Stimulated activated CD4-positive, alpha-beta T cell treated with anti-CD3 and anti-CD28 coated beads, Interleukin-15, amount 100 ng/mL, for 48 hours (primary cell): Measurements from ENCODE around the gene OXTR.
"Not testable (repeated sequence)": the region's sequence is repeated elsewhere in the genome, so short reads cannot be mapped to it uniquely, and the experiment has no call there.

Experiments used
- DNase-seq, 2 donors: peaks; one replicate each; pipeline ENCODE4 v3.0.0-alpha.2; 2020; ENCODE audit warnings: low read depth in 2 of 2

The OXTR gene

DNA sequence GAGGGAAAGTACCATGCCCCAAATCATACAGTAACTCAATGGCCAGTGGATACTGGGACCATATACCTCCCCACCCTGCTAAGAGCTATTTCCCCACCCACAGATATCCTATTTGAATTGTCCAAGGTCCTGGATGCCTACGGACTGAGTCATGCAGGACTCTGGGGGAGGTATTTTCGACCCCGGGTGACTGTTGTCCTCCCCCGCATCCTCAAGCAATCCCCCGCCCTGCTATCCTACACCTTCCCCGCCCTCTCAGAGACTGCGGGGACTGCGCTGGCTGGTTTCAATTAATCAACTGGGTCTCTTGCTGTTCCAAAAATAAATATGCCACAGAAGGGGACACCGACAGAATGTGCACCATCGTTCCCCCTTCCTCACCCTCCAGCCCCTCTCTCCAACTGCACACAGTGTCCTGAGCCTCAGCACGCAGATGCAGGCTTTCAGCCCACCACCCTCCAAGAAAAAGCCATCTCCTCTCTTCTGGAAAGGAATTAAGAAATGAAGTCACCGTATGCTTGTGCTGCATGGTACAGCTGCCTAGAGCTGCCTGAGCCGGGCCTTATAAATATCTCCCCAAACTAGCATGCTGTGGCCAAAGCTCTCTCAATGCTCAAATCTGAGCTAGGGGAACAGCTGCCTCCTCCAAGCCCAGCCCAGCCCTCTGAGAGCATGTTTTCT, 27.7 kb downstream of the OXTR start:
- no peak for DNase-seq

DNA sequence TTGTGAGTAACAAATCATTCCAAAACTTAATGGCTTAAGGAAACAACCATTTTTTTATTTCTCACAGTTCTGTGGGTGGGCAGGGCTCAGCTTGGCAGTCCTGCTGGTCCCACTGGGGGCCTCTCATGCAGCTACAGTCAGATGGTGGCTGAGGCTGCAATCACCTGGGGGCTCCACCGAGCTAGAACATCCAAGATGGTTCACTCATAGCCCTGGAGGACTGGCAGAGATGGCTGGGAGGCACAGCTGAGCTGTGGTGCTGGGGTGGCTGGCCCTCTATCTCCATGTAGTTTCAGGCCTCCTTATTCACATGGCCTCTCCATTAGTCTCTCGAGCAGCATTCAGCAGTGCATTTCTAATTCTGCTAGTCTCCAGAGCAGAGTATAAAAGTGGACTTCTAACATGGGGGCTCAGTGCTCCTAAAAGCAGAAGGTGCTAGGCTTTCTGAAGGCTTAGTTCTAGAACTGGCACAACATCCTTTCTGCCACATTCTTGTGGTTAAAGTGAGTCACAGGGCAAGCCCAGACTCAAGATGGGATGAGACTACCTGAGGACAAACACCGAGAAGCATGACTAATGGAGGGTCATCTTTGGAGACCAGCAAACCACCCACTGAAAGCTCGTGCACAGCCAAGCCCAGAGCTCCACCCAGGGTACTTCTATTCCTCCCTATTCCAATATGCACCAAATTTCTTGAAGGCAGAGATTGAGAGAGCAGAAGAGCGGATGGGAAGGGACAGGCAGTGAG, 29.5 kb downstream of the OXTR start:
- DNase-seq: no peak

DNA sequence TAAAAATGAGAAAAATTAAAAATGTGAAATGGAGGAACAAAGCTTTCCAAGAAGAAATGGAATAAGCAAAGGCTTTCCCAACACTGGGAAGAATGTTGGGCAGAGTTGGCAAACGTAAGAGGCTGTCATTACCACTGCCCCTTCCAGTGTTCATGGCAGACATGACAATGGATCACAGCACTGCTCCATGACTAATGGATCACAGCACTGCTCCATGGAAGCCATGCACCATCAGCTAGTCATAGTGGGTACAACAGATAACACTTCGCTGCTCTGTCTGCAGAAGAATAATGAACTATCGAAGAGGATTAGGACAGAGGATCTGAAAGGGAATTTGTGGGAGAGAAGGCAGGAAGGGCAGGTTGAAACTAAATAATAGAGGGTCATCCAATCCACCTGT, 30.8 kb downstream of the OXTR start:
- DNase-seq: no peak

DNA sequence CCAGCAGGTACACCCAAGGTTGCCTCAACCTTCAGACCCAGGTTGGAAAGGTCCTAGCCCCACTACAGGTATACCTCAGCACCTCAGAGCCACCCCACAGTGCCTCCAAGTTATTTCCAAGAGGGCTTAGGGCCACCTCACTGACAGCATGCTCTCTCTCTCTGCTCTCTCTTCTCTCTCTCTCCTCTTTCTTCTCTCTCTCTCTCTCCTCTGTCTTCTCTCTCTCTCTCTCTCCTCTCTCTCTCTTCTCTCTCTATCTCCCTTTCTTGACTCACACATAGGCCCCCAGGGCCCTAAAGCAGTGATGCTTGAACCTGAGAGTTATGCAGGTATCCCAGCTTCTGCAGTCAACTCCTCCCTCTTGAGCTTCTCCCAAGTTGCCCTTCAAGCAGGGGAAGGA, 31.6 kb downstream of the OXTR start:
- no peak for DNase-seq

DNA sequence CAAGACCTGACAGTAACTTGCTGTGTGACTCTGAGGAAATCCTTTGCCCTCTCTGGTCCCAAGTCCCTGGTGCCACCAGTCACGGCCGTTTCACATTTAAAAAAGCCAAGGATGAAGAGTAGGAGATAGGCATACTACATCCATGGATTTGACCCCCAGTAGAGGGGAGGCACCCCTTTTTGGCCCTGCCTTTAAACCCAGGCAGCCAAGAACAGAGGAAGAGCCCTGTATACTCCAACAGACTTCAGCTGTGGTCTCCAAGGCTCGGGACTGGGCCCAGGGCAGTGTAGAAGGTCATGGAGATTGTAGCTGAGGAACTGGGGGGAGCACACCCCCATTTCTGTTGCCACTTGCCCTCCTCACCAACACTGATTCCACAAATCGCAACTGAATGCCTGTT, 32.1 kb downstream of the OXTR start:
- DNase-seq: no peak

DNA sequence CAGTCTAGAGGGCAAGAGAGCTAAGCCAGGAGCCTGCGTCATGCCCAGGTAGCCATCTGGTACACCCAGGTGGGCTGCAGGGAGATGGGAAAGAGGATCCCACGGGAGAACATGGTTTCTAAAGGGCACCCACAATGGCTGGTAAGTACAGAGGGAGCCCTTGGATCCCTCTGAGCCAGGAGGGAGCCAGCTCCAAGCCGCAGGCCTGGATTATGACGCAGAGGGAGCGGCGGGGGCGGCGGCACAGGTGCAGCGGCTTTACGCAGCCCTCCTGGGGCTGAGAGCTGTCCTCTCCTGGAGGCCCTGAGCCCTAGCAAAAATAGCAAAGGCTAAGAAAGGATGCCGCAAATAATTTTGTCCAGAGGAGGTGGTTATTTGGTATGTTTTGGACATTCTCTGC, 33.0 kb downstream of the OXTR start:
- no peak for DNase-seq

DNA sequence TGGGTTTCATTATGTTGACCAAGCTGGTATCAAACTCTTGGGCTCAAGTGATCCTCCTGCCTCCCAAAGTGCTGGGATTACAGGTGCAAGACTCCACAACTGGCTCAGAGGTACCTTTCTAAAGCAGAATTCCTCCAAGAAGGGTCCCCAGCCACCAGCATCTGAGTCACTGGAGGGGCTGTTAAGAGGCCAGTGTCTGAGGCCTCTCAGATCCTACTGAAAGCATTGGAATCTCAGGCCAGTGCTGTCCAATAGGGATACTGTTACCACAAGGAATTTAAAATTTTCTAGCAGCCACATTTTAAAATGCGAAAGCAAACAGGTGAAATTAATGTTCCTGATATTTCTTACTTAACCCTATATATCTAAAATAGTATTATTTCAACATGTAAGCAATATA, 34.5 kb downstream of the OXTR start:
- DNase-seq: no peak

DNA sequence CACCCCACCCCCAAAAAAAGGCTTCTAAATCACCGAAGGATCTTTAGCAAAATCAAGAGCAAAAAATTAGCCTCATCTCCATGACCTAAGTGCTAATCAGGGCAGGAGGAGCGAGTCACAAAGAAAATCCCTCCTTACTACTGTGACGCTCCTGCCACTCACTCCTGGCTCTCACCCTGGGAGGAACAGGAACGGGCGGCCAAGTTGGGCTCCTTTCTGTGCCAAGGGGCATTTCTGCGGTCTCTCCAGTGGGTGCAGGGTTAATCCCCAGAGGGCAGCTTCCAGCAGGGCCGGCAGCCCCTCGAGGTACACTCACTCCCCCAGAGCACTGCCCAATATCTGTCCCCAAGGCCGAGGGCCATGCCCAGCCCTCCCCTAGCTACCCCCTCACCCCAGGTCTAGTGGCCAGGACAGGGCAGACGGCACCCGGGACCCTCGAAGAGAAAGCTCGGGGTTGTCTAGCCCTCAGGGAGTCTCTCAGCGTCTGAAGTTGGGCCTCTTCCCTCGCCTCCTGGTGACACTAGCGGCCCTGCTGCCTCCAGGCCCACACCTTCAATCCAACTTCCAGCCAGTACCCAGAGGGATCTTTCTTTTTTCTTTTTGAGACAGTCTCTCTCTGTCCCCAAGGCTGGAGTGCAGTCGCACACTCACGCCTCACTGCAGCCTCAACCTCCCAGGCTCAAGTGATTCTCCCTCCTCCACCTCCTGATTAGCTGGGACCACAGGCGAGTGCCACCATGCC, 35.1 kb downstream of the OXTR start:
- no peak for DNase-seq

DNA sequence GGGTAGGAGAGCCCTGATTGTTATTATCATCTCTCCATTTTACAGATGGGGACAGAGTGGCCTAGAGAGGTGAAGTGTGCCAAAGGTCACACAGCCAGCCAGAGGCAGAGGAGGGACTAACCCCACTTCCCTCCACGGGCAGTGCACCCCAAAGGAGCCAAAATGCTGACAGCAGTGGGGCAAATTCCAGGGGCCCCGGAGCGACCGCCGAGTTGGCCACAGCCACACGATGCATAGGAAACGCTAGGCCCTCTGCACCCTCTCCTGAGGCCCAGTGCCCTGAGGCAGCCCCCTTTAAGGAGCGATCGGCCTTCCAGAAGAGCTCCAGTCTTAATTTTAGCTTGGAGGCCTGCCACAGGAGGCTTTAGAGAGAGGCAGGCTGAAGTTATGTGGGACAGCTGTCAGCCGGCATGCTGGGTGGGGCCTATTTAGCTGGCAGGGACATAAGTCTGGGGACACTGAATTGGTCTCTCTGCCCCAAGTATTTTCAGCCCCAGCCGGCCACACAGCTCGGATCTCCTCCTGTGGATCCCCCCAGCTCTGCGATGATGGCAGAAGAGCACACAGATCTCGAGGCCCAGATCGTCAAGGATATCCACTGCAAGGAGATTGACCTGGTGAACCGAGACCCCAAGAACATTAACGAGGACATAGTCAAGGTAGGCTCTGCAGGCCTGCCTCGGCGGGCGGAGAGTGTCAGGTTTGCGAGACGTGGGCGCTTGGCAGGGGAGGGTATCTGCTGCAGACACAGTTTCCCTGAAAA, 35.9 kb downstream of the OXTR start, which contains the start of gene CAV3:
CAV3 (plus strand) TSS at position 471 of the 763 bp plus-strand sequence; CDS start at position 546, 75 bp downstream.
- DNase-seq: no peak

DNA sequence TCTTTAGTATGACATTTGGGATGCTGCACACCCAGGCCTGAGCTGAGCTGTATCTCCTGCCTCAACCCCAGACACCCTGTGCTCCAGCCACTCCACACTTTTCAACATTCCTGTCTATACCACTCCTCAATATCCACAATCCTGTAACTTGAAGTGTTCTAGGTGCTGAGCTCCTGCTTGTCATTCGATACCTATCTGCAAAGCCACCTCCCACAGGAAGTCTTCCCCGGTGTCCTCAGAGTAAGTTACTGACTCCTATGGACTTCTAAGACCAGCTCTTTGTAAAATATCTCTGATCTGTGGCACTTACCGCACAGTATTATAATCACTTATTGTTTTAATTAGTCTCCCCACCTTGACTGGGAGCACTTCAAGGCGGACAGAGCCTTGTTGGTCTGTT, 37.0 kb downstream of the OXTR start:
- no peak for DNase-seq

DNA sequence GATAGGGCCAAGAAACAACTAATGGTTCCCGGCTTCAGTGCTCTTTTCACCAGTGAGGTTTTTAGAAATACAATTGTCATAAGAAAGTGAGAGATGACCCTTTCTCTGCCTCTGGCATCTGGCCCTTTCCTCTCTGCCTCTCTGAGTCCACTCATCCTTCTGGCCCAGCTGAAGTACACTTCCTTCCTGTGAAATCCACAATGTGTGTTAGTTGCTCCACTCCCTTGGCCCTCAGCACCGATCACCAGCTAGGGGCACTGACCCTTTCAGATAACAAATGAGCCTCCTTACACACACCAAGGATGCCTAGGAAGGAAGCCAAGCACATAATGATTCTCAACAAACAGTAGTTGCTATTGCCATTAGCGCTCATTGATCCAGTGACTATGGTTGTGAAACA, 38.8 kb downstream of the OXTR start:
- no peak for DNase-seq

DNA sequence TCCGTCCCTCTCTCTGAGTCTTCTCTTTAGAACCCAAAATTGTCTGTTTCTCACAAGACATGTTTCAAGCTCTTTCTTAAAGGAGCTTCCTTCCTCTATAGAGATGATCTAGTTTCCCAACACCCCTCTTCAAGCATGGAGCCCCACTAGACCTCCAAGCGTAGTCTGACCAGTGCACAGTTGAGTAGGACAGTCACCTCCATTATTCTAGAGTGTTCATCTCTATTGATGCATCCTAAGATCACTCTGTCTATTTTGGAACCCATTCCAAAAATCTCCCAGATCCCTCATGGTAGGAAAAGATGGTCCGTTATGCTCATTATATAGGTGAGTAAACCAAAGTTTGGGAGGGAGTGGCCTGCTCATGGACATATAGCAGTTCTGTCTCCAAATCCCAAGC, 39.9 kb downstream of the OXTR start:
- DNase-seq: no peak

DNA sequence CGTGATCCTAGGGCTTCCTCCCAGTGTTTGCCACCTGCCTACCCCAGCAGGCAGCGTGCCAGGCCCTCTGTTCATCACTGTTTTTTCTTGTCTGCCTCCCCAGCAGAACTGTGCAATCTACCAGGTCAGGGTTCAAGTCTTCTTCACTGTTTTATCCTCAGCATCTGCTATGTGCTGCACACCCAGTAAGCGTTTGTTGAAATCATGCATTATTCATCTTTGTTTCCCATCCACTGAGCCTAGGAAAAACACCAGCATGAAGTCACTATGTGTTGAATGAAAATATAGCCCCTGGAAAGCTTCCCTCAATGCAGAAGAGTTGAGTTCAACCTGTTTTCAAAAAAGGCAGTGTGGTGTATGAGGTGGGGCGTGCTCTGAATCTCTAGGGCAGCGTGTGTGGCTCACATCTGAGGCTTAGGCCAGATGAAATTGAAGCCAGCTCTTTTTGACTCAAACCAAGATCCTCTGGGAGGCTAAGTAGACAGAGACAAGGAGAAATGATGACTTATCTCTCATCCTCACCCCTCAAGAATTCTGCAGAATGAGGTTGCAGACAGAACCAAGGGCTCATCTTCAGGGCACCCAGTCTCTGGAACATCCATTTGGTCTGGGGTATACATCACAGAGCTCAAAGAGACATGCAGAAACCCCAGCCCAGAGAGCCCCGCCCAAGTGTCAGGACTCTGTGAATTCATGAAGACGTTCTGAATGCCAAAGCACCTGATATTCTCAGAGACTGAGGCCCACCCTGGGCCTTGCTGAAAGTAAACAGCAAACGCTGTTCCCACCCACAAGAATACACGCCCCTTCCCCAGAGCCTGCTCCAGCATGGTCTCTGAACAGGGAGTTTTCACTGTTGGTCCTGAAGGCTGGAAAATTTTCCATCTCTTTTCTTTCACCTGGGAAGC, 41.6 kb downstream of the OXTR start:
- DNase-seq: no peak

DNA sequence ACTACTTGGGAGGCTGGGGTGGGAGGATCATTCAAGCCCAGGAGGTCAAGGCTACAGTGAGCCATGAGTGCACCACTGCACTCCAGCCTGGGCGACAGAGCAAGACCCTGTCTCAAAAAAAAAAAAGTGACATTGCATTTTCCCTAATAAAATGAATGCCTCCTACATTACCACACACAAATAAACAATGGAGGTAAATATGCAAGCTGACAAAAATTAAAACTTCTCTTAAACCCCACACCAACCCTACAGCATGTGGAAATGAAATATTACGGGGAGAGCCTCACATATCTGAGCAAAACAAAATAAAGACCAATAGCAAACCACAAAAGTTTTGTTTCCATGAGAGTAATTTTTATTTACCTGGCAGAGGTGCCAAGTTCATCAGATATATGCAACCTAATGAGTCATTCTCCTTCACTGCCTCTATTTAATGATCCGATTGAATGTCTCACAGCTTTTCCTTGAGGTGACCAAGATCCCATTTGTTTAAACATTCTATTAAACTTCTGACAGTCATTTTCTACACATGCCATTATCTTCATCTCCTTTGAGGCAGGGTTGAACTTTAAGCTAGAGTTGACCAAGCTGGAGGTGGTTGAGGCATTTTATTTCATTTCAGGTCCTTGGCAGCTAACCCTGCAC, 45.2 kb downstream of the OXTR start:
- DNase-seq: no peak

DNA sequence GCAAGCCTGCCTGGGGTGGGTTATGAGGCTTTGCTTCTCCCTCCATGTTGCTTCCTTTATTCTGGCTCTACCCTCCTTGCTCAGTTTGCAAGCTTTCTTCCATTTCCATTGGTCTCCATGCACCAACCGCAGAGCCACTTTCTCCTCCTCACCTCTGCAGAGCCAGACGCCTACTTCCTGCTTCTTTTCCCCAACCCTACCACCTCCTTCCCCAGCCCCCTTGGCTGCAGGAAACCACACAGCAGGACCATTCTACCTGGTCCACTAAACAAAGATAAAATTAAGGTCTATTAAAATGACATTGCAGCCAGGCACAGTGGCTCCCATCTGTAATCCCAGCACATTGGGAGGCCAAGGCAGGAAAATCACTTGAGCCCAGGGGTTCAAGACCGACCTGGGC, 45.8 kb downstream of the OXTR start:
- no peak for DNase-seq

DNA sequence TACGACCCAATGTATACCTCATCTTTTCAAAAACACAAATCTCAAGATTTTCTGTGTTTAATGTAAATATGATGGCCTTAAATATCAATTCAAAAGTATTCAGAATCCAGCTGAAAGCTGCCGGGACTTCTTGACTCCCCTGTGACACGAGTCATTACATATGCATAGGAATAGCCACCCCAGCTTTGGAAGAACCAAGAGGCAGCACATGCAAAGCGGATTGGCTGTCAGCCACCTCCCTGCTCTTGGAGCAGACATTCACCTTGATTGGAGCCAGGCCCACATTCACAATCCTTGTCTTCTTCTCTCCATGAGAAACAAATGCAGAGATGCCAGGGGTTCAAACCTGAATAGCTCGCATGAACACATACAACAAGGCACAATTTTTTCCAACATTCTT, 46.6 kb downstream of the OXTR start:
- DNase-seq: no peak

DNA sequence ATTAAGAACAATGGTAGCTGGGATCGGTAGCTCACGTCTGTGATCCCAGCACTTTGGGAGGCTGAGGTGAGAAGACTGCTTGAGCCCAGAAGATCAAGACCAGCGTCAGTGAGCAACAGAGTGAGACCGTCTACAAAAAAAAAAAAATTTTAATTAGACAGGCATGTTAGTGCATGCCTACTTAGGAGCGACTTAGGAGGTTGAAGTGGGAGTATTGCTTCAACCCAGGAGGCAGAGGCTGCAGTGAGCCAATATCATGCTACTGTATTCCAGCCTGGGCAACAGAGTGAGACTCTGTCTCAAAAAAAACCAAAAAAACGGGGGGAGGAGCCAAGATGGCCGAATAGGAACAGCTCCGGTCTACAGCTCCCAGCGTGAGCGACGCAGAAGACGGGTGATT, 53.7 kb downstream of the OXTR start:
- DNase-seq: not testable (repeated sequence)

DNA sequence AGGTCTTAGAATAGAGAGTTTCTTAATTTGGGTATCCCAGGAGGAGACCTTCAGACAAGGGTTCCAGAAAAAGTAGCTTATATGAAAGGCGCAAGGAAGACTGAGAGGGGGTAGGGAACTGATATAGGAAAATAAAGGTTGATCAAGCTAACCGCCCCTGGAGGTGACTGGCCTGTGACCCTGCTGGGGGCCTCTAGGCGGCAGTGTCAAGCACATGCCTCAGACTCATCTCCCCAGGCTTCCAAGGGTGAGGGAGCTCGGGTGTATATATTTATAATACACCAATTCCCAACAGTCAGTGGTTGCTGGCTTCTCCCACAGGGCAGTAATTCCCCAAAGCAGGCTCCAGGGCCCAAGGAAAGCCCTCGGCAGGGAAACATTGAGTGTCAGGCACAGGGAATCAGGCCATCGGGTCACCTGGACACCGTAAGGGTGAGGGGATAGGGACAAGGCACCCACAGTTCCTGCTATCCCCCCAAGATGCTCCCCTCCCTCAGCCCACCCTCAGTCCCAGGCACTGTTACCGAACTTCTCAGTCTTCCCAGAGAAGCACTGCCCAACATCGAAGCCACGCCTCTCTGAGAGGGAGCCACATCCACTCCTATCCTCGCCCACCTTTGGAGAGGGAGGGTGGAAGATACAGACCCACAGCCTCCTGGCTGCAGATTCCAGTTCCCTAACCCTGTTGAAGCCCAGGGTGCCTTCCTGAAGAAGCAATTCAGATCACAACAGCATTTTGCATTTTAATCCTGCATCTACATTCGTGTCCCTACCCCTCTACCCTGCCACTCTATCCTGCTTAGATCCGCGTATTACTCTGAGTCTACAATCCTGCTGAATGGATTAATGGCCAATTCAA, 55.3 kb downstream of the OXTR start:
- DNase-seq: no peak

DNA sequence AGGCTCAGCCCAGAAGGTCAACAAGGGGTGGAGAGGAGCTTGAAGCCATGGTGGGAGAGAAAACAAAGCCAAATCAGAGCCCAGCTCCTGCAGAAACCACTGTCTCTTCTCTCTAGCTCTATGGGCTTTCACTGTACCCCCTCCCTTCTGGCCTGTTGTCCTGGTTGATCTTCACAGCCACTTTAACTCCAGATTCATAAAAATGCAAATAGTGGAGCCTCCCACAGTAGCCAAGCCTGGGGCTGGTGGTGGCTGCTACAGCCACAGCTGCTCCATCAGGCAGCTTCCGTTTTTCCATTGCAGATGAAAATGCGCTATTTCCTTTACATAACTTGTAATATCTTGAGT, 56.5 kb downstream of the OXTR start:
- no peak for DNase-seq
